GM10847 (cell line): ENCODE data around the gene CSAG3.
"Not testable (repeated sequence)": the region's sequence is repeated elsewhere in the genome, so short reads cannot be mapped to it uniquely, and the experiment has no call there.

Experiments
- POLR2A ChIP-seq: IDR thresholded peaks from 2 replicates; pipeline ENCODE4 v1.6.1; 2011; ENCODE audit not compliant: insufficient read length; ENCODE audit errors: extremely low read depth

The CSAG3 gene

GRCh38 chrX:152758918-152759317 is at the start of gene CSAG3:
TSS of gene CSAG3 (plus strand) at chrX:152759218.
- not testable (repeated sequence) for TF ChIP-seq POLR2A

- TF ChIP-seq POLR2A = not testable (repeated sequence)
These were observed 44.9 kb upstream of the CSAG3 start, which contains the start of gene MAGEA2B for GRCh38 chrX:152713815-152714787. TSS of gene MAGEA2B (plus strand) at chrX:152714628. CDS start at chrX:152717107, 2,479 bp downstream.

- TF ChIP-seq POLR2A = no peak
These were observed 33.6 kb upstream of the CSAG3 start for GRCh38 chrX:152725409-152725808.

DNA sequence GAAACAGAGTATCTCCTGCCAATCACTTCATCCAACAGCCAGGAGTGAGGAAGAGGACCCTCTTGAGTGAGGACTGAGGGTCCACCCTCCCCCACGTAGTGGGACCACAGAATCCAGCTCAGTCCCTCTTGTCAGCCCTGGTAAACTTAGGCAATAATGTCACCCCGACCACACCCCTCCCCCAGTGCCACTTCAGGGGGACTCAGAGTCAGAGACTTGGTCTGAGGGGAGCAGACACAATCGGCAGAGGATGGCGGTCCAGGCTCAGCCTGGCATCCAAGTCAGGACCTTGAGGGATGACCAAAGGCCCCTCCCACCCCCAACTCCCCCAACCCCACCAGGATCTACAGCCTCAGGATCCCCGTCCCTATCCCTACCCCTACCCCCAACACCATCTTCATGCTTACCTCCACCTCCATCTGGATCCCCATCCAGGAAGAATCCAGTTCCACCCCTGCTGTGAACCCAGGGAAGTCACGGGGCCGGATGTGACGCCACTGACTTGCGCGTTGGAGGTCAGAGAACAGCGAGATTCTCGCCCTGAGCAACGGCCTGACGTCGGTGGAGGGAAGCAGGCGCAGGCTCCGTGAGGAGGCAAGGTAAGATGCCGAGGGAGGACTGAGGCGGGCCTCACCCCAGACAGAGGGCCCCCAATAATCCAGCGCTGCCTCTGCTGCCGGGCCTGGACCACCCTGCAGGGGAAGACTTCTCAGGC is 25.6 kb upstream of the CSAG3 start, which contains the start of the genes CSAG1 and MAGEA12:
Gene CSAG1 (minus strand): TSS at position 461 of the 715 bp plus-strand sequence. CDS start 1,261 bp downstream, outside the sequence.
Gene MAGEA12 (plus strand): TSS at position 497 of the 715 bp plus-strand sequence. CDS start 2,405 bp downstream, outside the sequence.
- TF ChIP-seq POLR2A = no peak

DNA sequence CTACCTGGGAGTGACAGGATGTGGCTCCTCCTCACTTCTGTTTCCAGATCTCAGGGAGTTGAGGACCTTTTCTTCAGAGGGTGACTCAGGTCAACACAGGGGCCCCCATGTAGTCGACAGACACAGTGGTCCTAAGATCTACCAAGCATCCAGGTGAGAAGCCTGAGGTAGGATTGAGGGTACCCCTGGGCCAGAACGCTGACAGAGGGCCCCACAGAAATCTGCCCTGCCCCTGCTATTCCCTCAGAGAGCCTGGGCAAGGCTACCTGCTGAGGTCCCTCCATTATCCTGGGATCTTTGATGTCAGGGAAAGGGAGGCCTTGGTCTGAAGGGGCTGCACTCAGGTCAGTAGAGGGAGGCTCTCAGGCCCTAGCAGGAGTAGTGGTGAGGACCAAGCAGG is 23.9 kb upstream of the CSAG3 start:
- no peak for TF ChIP-seq POLR2A

DNA sequence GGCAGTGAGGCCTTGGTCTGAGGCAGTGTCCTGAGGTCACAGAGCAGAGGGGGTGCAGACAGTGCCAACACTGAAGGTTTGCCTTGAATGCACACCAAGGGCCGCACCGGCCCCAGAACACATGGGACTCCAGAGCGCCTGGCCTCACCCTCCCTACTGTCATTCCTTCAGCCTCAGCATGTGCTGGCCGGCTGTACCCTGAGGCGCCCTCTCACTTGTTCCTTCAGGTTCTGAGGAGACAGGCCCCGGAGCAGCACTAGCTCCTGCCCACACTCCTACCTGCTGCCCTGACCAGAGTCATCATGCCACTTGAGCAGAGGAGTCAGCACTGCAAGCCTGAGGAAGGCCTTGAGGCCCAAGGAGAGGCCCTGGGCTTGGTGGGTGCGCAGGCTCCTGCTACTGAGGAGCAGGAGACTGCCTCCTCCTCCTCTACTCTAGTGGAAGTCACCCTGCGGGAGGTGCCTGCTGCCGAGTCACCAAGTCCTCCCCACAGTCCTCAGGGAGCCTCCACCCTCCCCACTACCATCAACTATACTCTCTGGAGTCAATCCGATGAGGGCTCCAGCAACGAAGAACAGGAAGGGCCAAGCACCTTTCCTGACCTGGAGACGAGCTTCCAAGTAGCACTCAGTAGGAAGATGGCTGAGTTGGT is 23.0 kb upstream of the CSAG3 start:
- no peak for TF ChIP-seq POLR2A

DNA sequence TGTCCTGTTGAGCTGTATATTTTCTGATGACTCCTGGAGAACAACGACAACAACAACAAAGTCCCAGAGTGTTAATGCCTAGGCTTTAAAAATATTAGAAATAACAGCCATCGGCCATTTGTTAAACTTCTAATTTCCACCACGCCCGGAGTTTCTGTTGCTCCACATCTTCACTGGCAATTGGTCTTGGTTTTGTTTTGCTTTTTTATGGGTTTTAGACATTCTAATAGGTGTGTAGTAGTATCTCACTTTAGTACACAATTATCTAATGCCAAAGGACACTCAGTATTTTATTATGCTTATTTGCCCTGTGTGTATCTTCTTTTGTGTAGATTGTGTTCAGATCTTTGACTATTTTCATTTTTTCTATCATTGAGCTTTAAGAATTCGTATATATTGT is 20.5 kb upstream of the CSAG3 start:
- TF ChIP-seq POLR2A = no peak

DNA sequence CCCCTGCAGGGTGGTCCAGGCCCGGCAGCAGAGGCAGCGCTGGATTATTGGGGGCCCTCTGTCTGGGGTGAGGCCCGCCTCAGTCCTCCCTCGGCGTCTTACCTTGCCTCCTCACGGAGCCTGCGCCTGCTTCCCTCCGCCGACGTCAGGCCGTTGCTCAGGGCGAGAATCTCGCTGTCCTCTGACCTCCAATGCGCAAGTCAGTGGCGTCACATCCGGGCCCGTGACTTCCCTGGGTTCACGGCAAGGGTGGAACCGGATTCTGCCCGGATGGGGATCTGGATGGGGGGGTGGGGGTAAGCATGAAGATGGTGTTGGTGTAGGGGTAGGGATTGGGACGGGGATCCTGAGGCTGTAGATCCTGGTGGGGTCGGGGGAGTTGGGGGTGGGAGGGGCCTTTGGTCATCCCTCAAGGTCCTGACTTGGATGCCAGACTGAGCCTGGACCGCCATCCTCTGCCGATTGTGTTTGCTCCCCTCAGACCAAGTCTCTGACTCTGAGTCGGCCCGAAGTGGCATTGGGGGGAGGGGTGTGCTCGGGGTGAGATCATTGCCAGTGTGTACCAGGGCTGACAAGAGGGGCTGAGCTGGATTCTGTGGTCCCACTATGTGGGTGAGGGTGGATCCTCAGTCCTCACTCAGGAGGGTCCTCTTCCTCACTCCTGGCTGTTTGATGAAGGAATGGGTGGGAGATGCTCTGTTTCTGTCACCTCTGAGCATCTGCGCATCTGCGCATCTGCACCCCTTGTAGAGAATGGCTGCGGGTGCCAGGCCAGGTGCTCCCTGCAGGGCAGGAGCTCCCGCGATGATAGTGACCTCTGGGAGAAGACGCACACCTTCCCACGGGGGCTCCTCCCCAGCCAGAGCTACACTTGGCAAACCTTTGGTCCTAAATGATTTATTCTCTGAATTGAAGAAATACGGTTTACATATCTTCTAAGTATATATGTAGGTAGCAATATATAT is 5.0 kb upstream of the CSAG3 start, which contains the start of gene MAGEA2:
Gene MAGEA2 (minus strand): TSS at position 157 of the 965 bp plus-strand sequence. CDS start 2,479 bp downstream, outside the sequence.
- TF ChIP-seq POLR2A = not testable (repeated sequence)

- TF ChIP-seq POLR2A = not testable (repeated sequence)
These were observed 10.7 kb downstream of the CSAG3 start, which contains the start of gene MAGEA6 for GRCh38 chrX:152769549-152770289. TSS of gene MAGEA6 (minus strand) at chrX:152769689. CDS start at chrX:152767650, 2,039 bp downstream.

DNA sequence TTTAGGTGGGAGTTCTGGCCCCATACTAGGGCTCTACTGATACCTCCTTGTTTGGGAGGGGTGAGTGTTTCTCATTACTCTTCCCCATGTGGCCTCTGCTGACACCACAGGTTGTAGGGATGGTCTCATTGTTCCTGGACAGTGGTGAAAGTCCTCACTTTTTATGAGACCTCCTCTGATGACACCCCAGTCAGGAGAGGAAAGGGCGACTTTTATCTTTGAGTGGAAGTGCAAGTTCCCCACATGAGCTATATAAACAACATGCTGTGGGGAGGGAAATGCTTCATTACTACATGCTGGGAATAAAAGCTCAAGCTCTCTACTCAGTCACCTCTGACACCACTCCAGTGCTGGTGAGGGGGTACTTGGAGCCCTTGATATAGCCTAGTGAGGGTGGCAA is 39.9 kb downstream of the CSAG3 start:
- no peak for TF ChIP-seq POLR2A

- no peak for TF ChIP-seq POLR2A
These were observed 47.0 kb downstream of the CSAG3 start for GRCh38 chrX:152806035-152806434.
